ENCODE data around the gene SLC44A1.

DNA sequence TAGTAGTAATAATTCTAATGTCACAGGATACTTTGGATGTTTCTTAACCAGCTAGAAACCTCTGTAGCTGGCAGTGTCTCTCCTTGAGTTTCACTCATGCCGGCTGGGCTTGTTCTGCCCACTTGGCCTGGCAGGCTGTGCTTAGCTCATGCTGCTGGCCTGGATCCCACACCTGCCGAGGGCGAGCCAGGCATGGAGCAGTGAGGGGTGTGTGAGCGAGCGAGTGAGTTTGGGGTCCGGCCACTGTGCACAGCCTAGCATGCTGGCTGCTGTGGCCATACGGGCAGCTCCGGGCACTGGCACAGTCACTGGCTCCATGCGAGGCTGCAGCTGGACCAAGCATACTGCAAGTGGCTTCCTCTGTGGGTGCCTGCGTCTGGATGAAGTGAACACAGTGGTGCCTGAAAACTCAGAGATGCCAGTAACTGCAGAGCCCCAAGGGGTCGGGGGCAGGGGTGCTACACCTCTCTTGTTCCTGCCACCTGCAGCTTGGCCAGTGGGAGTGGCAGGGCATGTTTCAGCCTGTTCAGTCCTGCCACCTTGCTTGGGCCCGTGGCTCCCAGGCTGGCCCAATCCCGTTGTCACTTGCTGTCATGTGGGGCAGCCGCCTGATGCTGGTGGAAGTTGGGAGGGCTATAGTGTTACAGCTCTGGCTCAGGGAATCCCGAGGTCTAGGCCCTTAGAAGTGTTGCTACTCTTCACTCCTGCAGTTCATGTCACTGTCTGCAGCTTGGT, 213.3 kb downstream of the SLC44A1 start:
- TF ChIP-seq, protein P1, sequence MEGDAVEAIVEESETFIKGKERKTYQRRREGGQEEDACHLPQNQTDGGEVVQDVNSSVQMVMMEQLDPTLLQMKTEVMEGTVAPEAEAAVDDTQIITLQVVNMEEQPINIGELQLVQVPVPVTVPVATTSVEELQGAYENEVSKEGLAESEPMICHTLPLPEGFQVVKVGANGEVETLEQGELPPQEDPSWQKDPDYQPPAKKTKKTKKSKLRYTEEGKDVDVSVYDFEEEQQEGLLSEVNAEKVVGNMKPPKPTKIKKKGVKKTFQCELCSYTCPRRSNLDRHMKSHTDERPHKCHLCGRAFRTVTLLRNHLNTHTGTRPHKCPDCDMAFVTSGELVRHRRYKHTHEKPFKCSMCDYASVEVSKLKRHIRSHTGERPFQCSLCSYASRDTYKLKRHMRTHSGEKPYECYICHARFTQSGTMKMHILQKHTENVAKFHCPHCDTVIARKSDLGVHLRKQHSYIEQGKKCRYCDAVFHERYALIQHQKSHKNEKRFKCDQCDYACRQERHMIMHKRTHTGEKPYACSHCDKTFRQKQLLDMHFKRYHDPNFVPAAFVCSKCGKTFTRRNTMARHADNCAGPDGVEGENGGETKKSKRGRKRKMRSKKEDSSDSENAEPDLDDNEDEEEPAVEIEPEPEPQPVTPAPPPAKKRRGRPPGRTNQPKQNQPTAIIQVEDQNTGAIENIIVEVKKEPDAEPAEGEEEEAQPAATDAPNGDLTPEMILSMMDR (IDR thresholded peaks at IDR 0.05): no peak
- TF ChIP-seq RAD21 (IDR thresholded peaks at IDR 0.05; ENCODE audit: low read length) (no peak), YY1 (IDR thresholded peaks at IDR 0.05; ENCODE audit: low read depth) (no peak)
- TF ChIP-seq, protein P2, sequence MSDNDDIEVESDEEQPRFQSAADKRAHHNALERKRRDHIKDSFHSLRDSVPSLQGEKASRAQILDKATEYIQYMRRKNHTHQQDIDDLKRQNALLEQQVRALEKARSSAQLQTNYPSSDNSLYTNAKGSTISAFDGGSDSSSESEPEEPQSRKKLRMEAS (IDR thresholded peaks at IDR 0.05; ENCODE audit: low read depth): no peak
